ENCODE data around the gene LRG1. TPM values are rescaled to one million over a fixed set of nuclear protein-coding genes. Genes with fewer than 3 reads are reported as not detected.

Gene LRG1
- polyA plus RNA-seq, 1 donor (not counting 4 experiments of a cell fraction or from before 2014, with no cell fraction given): 1.2 TPM

DNA sequence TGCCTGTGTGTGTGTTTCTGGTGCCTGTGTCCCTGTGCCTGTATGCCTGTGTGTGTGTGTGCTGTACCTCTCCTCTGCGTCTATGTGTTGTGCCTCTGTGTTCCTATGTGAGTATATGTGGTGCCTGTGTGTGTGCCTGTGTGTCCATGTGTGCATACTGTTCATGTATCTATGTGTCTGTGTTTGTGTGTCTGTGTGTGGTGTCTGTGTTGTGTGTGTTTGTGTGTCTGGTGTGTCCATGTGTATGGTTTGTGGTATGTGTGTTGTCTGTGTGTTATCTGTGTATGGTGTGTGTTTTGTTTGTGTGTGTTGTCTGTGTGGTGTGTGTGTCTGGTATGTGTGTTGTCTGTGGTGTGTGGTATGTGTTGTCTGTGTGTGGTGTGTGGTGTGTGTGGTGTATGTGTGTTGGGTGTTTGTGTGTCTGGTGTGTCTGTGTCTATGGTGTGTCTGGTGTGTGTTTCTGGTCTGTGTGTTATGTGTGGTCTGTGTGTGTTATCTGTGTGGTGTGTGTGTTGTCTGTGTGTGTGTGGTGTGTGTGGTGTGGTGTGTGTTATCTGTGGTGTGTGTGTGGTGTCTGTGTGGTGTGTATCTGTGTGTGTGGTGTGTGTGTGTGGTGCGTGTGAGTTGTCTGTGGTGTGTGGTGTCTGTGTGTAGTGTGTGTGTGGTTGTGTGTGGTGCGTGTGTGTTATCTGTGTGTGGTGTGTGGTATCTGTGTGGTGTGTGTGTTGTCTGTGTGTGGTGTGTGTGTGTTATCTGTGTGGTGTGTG lies 47.3 kb downstream of the LRG1 start:
- DNase-seq (ENCODE audit: low read depth, low spot score) (no peak), FAIRE-seq (peak; percentile 57)
- Histone ChIP-seq H3K4me2 (ENCODE audit: control insufficient read depth, extremely low read depth, insufficient read depth, low read depth, low read length) (no peak overlapping the region), H2AFZ (ENCODE audit: control insufficient read depth, low read length) (no peak overlapping the region), H3K27me3 (ENCODE audit: control insufficient read depth, extremely low read depth, insufficient read depth, low read length) (no peaks in the 10 kb centered on the region), H4K20me1 (ENCODE audit: control insufficient read depth, extremely low read depth, insufficient read depth, low read length) (no peaks in the 10 kb centered on the region), H3K79me2 (ENCODE audit: control insufficient read depth, insufficient read depth, low read length) (no peaks in the 10 kb centered on the region), H3K4me3 (ENCODE audit: control insufficient read depth in 2 of 3, extremely low read depth in 1 of 3, insufficient read depth in 2 of 3, low read depth in 1 of 3, low read length in 3 of 3) (no peak overlapping the region), H3K9me3 (ENCODE audit: control insufficient read depth, low read depth, low read length) (no peaks in the 10 kb centered on the region), H3K9ac (ENCODE audit: control insufficient read depth, extremely low read depth, insufficient read depth, low read length) (no peak overlapping the region), H3K4me1 (ENCODE audit: control insufficient read depth, extremely low read depth, insufficient read depth, low read length) (no peaks in the 10 kb centered on the region), H3K36me3 (ENCODE audit: control insufficient read depth in 2 of 2, extremely low read depth in 1 of 2, insufficient read depth in 2 of 2, low read length in 2 of 2) (peaks cover 13 to 21% of the 10 kb centered on the region in 2 experiments), H3K9me1 (ENCODE audit: control insufficient read depth, extremely low read depth, insufficient read depth, low read length) (no peaks in the 10 kb centered on the region), H3K27ac (ENCODE audit: control insufficient read depth, insufficient read depth, low read length) (no peak overlapping the region)
- dilution Hi-C loops (cut with MboI; ENCODE audit: extremely low pct_ligation_motif_present, low sequenced_read_pairs): no loop called here
- TF ChIP-seq EZH2 (IDR thresholded peaks at IDR 0.05; ENCODE audit: low read length): no peak
- TF ChIP-seq, protein P1, sequence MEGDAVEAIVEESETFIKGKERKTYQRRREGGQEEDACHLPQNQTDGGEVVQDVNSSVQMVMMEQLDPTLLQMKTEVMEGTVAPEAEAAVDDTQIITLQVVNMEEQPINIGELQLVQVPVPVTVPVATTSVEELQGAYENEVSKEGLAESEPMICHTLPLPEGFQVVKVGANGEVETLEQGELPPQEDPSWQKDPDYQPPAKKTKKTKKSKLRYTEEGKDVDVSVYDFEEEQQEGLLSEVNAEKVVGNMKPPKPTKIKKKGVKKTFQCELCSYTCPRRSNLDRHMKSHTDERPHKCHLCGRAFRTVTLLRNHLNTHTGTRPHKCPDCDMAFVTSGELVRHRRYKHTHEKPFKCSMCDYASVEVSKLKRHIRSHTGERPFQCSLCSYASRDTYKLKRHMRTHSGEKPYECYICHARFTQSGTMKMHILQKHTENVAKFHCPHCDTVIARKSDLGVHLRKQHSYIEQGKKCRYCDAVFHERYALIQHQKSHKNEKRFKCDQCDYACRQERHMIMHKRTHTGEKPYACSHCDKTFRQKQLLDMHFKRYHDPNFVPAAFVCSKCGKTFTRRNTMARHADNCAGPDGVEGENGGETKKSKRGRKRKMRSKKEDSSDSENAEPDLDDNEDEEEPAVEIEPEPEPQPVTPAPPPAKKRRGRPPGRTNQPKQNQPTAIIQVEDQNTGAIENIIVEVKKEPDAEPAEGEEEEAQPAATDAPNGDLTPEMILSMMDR (optimal IDR thresholded peaks at IDR 0.05 in 1 of 3, IDR thresholded peaks at IDR 0.05 in 1 of 3, conservative IDR thresholded peaks at IDR 0.05 in 1 of 3; ENCODE audit: extremely low read depth in 1 of 3, insufficient read depth in 2 of 3, low read length in 3 of 3): no peak

DNA sequence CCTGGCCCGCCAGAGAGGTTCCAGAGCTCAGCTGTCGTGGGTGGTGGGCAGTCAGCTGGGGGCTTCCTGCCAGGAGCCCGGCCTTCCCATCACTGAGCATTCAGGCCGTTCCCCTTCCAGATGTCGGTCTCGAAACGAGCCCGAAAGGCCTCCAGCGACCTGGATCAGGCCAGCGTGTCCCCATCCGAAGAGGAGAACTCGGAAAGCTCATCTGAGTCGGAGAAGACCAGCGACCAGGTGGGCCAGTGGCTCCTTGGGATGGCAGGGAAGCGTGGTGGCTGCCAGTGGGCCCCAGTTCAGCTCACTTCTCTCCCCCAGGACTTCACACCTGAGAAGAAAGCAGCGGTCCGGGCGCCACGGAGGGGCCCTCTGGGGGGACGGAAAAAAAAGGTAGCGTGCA lies 48.4 kb downstream of the LRG1 start:
- Histone ChIP-seq H3K4me2 (ENCODE audit: control insufficient read depth, extremely low read depth, insufficient read depth, low read depth, low read length) (no peak overlapping the region), H3K36me3 (ENCODE audit: control insufficient read depth in 2 of 2, extremely low read depth in 1 of 2, insufficient read depth in 2 of 2, low read length in 2 of 2) (peaks cover 11 to 22% of the 10 kb centered on the region in 2 experiments), H3K4me1 (ENCODE audit: control insufficient read depth, extremely low read depth, insufficient read depth, low read length) (no peaks in the 10 kb centered on the region), H3K9me1 (ENCODE audit: control insufficient read depth, extremely low read depth, insufficient read depth, low read length) (no peaks in the 10 kb centered on the region), H3K27me3 (ENCODE audit: control insufficient read depth, extremely low read depth, insufficient read depth, low read length) (no peaks in the 10 kb centered on the region), H3K79me2 (ENCODE audit: control insufficient read depth, insufficient read depth, low read length) (no peaks in the 10 kb centered on the region), H3K9ac (ENCODE audit: control insufficient read depth, extremely low read depth, insufficient read depth, low read length) (no peak overlapping the region), H3K9me3 (ENCODE audit: control insufficient read depth, low read depth, low read length) (no peaks in the 10 kb centered on the region), H3K27ac (ENCODE audit: control insufficient read depth, insufficient read depth, low read length) (no peak overlapping the region), H2AFZ (ENCODE audit: control insufficient read depth, low read length) (no peak overlapping the region), H3K4me3 (ENCODE audit: control insufficient read depth in 2 of 3, extremely low read depth in 1 of 3, insufficient read depth in 2 of 3, low read depth in 1 of 3, low read length in 3 of 3) (no peak overlapping the region), H4K20me1 (ENCODE audit: control insufficient read depth, extremely low read depth, insufficient read depth, low read length) (no peaks in the 10 kb centered on the region)
- no peak for FAIRE-seq
- dilution Hi-C loops (cut with MboI; ENCODE audit: extremely low pct_ligation_motif_present, low sequenced_read_pairs): no loop called here
- TF ChIP-seq, protein P1 (optimal IDR thresholded peaks at IDR 0.05 in 1 of 3, IDR thresholded peaks at IDR 0.05 in 1 of 3, conservative IDR thresholded peaks at IDR 0.05 in 1 of 3; ENCODE audit: extremely low read depth in 1 of 3, insufficient read depth in 2 of 3, low read length in 3 of 3): no peak
- no peak for TF ChIP-seq EZH2 (IDR thresholded peaks at IDR 0.05; ENCODE audit: low read length)
- DNase-seq (ENCODE audit: low read depth, low spot score): no peak
